ENCODE data around the gene MCF2L2.
A peak's percentile ranks its signal among the peaks of the same experiment; 100 is the strongest.

MCF2L2 gene

DNA sequence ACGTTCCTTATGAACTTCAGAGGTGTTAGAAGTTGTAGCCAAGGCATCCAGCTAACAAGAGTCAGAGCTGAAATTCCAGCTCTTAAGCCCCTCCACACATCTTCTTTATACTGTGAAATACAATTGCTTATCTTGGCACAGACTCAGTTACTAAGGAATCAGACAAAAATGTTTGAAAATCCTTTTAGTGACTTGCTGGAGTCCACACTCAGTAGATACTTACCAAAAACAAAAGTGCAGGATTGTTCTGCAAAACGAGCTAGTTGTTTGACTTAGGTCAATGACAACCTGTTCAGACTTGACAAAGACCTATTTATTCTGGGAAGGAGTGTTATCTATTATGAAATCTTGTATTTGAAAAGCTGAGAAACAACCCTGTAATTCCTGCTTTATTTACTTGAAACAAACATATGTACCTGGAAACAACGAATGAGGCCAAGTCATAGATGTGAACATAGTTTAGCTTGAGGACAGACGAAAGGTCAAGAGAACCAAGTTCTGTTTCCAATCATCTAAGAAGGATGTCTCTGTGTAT lies 136.9 kb downstream of the MCF2L2 start:
- no peak for DNase-seq (ENCODE audit: low spot score)

GRCh38 chr3:183290216-183290615 lies 138.2 kb downstream of the MCF2L2 start:
- no peak for DNase-seq (ENCODE audit: low spot score)

- no peak for DNase-seq (ENCODE audit: low spot score)
Observed at GRCh38 chr3:183288117-183288516, 140.3 kb downstream of the MCF2L2 start.

DNA sequence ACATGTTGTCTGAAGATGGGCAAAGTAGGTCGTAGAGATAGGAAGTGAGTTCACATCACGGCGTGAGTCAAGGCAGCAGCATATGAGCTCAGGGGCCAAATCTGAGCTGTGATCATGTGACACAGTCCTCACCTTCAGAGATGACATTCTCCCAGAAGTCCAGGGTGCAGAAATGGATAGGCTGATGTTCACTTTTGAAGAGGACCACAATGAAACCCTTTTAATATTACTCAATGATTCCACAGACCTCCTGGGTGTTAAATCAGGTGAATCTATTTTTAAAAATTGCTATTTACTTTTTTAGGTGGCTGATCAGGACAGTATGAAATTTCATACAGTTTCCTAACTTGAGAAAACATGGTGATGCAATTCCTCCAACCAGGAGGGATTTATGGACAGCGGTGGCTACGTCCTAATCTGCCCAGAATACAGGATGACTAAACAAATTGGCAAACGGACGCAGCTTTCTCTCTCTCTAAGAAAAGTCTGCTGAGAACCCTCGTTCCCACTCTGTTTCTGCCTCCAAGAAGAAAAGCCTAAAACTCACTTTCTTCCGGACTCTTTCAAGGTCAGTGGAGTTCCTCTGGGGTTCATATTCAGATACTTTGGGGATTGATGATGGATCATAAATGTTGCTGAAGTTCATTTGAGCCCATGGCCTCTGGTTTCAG lies 141.0 kb downstream of the MCF2L2 start:
- DNase-seq (ENCODE audit: low spot score): no peak

DNA sequence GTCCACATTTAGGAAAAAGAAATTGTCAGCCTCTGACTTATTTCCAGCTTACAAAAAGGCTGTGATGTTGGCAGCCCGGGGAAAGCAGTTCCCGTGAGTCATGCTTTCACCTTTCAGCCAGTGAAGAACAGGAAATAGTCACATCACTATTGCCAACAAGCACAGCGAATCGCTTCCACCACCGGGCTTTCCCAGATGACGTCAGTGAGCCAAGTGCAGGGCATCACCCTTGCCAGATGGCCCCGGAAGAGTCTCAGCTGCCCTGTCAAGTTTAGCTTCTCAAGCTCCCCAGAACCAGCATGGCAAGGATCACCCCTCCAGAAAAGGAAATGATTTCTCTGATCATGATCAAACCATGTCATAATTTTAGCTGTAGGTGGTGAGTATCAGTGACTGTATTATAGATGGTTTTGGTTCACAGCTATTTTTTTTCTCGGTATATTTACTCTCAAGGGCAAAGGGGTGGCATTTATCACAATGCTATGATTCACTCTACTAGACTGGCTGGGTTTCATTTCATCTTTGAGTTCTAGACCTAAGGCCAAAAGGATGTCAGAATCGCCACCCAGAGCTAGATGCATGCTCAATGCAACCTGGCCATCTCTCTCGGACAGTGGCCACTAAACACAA lies 142.5 kb downstream of the MCF2L2 start:
- DNase-seq (ENCODE audit: low spot score): peak; percentile 97

DNA sequence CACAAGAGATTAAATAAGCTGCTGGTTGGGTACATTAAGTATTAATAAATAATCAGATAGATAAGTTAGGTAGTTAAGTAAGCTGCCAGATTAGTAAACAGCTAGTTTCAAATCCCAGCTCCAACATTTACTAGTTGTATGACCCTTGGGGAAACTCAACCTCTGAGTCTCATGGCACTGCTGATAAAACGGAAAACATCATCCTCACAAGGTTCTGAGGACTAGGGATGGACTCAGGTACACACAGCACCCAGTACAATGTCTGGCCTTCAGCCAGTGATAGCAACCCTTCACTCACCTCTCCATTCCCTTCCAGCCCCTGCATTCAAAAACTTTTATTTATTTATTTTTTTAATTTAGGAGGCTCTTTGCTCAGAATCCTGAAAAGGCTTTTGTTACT lies 143.1 kb downstream of the MCF2L2 start:
- DNase-seq (ENCODE audit: low spot score): no peak

DNA sequence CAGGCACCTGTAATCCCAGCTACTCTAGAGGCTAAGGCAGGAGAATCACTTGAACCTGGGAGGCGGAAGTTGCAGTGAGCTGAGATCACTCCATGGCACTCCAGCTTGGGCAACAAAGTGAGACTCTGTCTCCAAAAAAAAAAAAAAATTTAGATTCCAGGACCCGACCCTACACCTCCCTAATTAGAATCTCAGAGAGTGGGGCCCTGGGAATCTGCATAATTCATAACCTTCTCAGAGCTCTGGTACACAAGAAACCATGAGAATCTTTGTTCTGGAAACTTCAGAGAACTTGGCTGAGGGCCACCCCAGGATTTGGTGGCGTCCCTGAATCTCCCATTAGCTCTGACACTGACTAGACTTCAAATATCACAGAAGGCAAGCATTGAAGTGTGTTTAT lies 143.8 kb downstream of the MCF2L2 start:
- no peak for DNase-seq (ENCODE audit: low spot score)

DNA sequence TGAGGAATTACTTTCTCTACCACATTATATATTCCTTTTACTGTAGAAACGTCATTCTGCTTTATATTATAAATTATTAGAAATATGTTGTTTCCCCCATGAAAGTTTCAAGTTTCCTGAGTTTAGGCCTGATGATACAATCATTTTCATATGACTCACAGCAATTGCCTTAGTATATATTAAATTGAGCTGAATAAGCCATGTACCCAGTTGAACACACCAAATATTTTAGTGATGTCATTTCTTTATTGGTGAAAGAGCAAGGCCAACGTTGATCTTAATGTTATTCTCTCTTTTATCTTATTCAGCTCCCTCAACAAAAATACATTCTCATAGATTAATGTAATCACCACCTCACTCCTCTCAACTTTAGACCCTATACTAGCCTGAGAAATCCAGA lies 144.5 kb downstream of the MCF2L2 start:
- no peak for DNase-seq (ENCODE audit: low spot score)

DNA sequence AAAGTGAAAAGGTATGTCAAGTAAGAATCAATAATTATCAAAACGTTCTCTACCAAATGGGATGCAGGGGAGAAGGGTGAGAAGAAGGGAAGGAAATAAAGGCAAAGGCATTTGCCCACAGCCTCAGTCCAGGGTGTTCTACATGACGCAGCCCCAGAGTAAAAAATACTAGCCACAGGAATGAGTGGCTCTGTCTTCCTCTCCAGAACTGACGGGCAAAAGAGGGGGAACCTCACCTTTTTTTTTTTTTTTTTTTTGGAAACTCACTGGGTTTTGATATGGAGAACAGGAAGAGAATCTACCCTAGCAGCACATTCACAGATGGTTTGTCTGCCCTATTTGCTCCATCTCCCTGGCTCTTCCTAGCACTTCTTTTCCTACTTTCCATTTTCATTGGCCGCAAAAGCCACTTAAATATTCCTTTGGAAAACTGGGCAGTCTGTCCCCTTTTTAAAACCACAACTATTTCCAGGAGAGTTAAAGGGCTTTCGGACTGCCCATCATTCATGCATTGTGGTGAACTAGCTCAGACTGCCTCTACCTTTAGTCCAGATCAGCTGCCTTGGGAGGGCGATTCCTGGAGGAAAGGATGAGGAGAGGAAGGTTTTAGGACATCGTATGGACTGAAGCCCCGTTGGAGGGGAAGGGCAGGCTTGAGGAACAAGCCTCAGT lies 147.2 kb downstream of the MCF2L2 start:
- DNase-seq (ENCODE audit: low spot score): no peak

DNA sequence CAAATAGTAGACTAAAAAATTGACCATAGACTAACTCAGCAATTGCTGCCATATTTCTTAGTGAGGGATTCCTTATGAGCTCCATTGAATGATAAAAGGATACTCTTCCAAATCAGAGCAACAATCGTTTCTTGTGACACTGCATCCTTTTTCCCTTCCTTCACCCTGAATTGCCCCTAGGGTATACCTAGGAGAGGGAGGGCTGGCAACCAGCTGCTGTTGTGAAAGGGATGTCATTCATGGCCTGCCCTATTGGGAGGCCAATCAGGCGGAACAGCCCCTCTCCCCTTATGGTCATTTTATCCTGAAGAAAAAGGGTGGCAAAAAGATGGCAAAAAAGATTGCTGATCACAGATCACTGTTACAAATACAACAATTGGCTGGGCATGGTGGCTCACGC lies 149.0 kb downstream of the MCF2L2 start:
- no peak for DNase-seq (ENCODE audit: low spot score)

GRCh38 chr3:183278479-183279088 lies 149.8 kb downstream of the MCF2L2 start:
- no peak for DNase-seq (ENCODE audit: low spot score)

- DNase-seq (ENCODE audit: low spot score): no peak
Observed at GRCh38 chr3:183277260-183277659, 151.2 kb downstream of the MCF2L2 start.

DNA sequence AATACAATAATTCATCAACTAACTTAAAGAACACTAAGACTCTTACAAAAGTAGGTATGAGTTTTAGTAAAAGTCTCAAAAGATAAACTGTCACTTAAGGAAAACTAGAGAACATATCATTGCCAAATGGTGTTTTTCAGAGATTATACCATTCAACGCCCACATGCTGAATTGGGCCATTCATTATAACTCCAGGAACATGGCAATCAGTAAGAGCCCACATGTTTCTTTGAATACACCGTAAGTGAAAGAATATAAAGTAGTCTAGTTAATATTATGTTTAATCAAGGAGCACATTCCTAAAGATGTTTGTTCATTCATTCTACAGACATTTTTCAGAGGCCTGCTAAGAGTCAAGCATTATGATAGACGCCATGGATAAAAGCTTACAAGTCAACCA lies 152.5 kb downstream of the MCF2L2 start:
- no peak for DNase-seq (ENCODE audit: low spot score)

DNA sequence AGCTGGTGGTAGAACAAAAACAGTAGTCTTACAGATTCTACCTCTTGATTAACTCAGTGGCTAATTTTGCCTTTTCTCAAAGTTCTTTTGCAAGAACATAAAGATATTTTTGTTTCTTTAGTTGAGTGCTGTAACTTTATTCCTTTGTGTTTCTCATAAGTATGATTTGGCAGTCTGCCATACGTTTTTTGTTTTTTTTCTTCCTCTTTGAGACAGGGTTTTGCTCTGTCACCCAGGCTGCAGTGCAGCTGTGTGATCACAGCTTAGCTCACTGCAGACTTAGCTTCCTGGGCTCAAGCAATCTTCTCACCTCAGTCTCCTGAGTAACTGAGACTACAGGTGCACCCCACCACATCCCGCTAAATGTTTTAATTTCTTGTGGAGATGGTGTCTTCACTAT lies 153.0 kb downstream of the MCF2L2 start:
- no peak for DNase-seq (ENCODE audit: low spot score)

- no peak for DNase-seq (ENCODE audit: low spot score)
Observed at GRCh38 chr3:183274609-183275008, 153.8 kb downstream of the MCF2L2 start.

GRCh38 chr3:183272791-183273190 lies 155.6 kb downstream of the MCF2L2 start:
- no peak for DNase-seq (ENCODE audit: low spot score)

DNA sequence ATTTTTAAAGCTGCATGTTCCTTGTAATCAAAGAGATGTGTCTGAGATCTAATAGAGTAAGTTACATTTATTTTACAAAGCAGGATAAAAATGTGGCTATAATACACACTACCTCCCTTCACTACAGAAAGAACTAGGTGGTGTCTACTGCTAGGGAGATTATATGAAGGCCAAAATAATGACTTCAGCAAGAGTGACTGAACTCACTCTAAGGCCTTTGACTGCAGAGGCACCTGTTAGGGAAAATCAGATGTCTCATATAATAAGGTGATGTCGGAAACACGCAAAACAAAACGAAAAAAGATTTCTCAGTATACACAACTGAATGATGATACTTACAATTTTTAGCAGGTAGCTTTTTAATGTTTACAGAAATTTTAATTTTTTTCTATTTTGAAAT lies 156.3 kb downstream of the MCF2L2 start:
- no peak for DNase-seq (ENCODE audit: low spot score)

GRCh38 chr3:183270344-183270743 lies 158.1 kb downstream of the MCF2L2 start:
- no peak for DNase-seq (ENCODE audit: low spot score)

GRCh38 chr3:183269345-183269744 lies 159.1 kb downstream of the MCF2L2 start:
- no peak for DNase-seq (ENCODE audit: low spot score)

DNA sequence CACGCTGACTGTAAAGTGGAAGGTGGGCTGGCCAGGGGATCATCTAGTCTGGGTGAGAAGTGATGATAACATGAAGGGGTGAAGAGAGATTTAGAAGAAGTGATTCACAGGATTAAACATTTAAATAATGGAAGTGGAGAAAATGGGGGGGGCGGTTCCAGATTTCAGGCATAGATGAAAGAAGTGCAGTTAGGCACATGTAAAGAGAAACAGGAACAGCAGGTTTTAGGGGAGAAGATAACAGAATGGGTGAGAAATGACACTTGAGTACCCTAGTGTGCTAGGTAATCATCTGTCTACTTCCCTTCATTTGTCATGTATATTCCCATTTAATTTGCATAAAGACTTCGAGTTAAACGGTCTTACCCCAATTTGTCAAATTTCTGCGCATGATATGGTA lies 160.1 kb downstream of the MCF2L2 start:
- DNase-seq (ENCODE audit: low spot score): no peak

GRCh38 chr3:183267140-183267539 lies 161.3 kb downstream of the MCF2L2 start:
- DNase-seq (ENCODE audit: low spot score): no peak

GRCh38 chr3:183266454-183266853 lies 162.0 kb downstream of the MCF2L2 start:
- DNase-seq (ENCODE audit: low spot score): peak; percentile 56
